Measurements from ENCODE around the gene CHRNB1. TPM values are rescaled to one million over a fixed set of nuclear protein-coding genes. Genes with fewer than 3 reads are reported as not detected.

Gene CHRNB1
- total and polyA plus RNA-seq, 5 donors, result 11.4 to 16.1 (median 13.2) TPM

DNA sequence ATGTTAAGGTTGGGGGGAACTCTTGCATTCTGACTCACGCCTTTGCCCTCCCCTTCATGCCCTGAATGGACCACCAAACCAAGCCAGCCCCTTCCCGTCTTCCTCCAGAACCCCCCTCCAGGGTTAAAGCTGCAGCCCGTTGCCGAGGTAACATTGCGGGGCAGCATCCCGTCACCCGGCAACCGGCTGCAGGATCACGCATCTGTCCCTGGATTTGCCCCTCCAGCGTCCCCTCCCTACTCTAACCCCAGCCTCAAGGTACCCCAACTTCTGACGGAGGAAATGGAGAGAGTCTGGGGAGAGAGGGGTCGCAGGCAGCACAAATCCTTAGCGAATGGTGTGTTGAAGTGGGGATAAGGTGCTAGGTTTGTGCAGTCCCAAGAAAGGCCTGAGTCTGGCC lies 37.8 kb upstream of the CHRNB1 start:
- no peaks in the 10 kb centered on the region for H3K9me3 ChIP-seq (ENCODE audit: control insufficient read depth, low read length)
- no peak overlapping the region for H3K27ac ChIP-seq (ENCODE audit: low read length)
- intact Hi-C loops (cut with DNase I), result no loop called here
- 87% methylated on average over 13 of the region's 13 CpGs for WGBS
- DNase-seq (no peak), ATAC-seq (no peak)
- H3K4me3 ChIP-seq (ENCODE audit: low read length), result no peak overlapping the region
- H3K4me1 ChIP-seq (ENCODE audit: control insufficient read depth, insufficient read depth, low read length), result peaks cover 3% of the 10 kb centered on the region
- H3K27me3 ChIP-seq (ENCODE audit: control insufficient read depth, insufficient read depth), result no peaks in the 10 kb centered on the region

DNA sequence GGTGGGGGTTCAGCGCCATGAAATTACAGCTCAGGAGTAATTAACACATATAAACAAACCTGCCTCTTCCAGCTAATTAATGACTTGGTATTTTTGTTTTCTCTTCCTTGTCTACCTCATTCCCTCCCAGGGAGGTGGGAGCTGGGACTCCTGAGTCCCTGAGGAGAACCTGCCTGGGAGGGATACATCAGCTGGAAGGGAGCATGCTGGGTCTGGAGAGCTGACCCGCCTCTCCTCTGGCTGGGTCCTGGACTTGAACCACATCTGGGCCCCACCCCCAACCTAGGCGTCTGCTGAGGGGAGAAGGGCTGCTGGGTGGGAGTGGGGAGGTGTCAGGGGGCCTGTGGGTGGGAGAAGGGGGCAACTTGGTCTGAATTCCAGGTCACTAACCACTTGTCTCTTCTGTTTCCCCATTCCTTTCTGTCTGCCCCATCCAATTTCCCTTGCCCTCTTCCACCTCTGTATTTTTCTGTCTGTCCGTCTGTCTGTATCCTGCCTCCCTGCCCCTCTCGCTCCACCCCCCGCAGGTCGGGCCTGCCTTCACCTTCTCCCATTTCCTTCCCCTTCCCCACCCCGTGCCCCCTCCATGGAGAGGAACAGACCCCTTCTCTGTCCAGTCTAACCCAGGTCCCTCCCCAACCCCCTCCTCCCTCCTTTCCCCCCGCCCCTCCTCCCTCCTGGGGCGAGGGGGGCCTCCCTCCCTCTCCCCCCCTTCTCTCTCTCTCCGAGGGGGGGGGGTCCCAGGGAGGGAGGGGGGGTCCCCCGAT lies 37.2 kb upstream of the CHRNB1 start, which contains the start of gene NLGN2:
NLGN2 (plus strand) TSS at position 361 of the 767 bp plus-strand sequence. CDS start 411 bp downstream, outside the sequence.
- H3K4me1 ChIP-seq (ENCODE audit: control insufficient read depth, insufficient read depth, low read length), result peaks cover 3% of the 10 kb centered on the region
- no peak within 1 kb of the TSS for H3K27ac ChIP-seq (ENCODE audit: low read length)
- no peaks in the 10 kb centered on the region for H3K9me3 ChIP-seq (ENCODE audit: control insufficient read depth, low read length)
- peak in 1 of 3 donors; percentile 20 for DNase-seq
- H3K4me3 ChIP-seq (ENCODE audit: low read length), result no peak within 1 kb of the TSS
- WGBS, result 59% methylated on average over 11 of the region's 12 CpGs
- intact Hi-C loops (cut with DNase I), result no loop called here
- ATAC-seq, result no peak
- no peaks in the 10 kb centered on the region for H3K27me3 ChIP-seq (ENCODE audit: control insufficient read depth, insufficient read depth)

DNA sequence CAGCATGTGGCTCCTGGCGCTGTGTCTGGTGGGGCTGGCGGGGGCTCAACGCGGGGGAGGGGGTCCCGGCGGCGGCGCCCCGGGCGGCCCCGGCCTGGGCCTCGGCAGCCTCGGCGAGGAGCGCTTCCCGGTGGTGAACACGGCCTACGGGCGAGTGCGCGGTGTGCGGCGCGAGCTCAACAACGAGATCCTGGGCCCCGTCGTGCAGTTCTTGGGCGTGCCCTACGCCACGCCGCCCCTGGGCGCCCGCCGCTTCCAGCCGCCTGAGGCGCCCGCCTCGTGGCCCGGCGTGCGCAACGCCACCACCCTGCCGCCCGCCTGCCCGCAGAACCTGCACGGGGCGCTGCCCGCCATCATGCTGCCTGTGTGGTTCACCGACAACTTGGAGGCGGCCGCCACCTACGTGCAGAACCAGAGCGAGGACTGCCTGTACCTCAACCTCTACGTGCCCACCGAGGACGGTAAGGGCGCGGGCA lies 36.6 kb upstream of the CHRNB1 start:
- WGBS, result 72% methylated on average over 58 of the region's 58 CpGs
- Histone ChIP-seq H3K9me3 (ENCODE audit: control insufficient read depth, low read length) (no peaks in the 10 kb centered on the region), H3K27me3 (ENCODE audit: control insufficient read depth, insufficient read depth) (no peaks in the 10 kb centered on the region), H3K4me1 (ENCODE audit: control insufficient read depth, insufficient read depth, low read length) (no peaks in the 10 kb centered on the region), H3K27ac (ENCODE audit: low read length) (no peak overlapping the region), H3K4me3 (ENCODE audit: low read length) (no peak overlapping the region)
- ATAC-seq (no peak), DNase-seq (peak in 2 of 3 donors; percentile 47 to 63)
- intact Hi-C loops (cut with DNase I), result no loop called here

DNA sequence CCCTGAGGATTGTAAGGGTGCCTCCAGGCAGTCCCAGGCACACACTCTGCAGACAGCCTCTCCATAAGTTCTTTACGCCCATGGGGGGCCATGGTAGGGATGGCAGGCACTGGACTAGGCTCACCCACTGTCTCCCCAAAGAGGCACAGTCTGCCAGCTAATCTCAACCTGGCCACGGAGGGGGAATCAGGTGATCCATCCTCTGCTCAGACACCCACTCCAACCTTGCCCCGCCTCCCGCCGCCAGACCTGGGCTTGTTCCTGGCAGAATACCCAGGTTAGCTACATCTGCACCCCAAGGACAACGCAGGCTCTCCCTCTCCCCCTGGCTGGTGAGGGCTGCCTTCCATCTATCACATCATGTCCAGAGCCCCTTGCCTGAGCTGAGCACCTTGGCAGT lies 36.0 kb upstream of the CHRNB1 start:
- intact Hi-C loops (cut with DNase I), result no loop called here
- WGBS, result 82% methylated on average over 6 of the region's 6 CpGs

DNA sequence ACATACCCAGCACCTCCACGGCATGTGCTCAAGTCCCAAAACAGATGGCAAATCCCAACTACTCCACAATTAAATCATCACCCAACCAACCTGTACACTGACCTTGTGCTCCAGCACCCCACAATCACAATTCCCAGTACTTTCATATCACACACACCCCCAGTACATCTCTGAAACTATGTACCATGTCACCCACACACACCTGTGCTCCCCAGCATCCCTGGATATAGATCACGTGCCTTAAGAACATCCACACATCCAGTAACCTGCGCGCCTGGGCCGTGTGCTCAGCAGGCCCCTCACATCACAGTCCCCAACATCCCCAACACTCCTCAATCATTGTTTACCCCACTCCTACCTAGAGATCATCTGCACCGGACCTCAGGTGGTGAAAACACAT lies 35.1 kb upstream of the CHRNB1 start:
- Histone ChIP-seq H3K4me1 (ENCODE audit: control insufficient read depth, insufficient read depth, low read length) (no peaks in the 10 kb centered on the region), H3K27ac (ENCODE audit: low read length) (no peak overlapping the region), H3K27me3 (ENCODE audit: control insufficient read depth, insufficient read depth) (no peaks in the 10 kb centered on the region), H3K9me3 (ENCODE audit: control insufficient read depth, low read length) (no peaks in the 10 kb centered on the region), H3K4me3 (ENCODE audit: low read length) (no peak overlapping the region)
- ATAC-seq (no peak), DNase-seq (peak in 1 of 3 donors; percentile 8)
- 90% methylated on average over 6 of the region's 6 CpGs for WGBS
- intact Hi-C loops (cut with DNase I), result no loop called here

More for the DNA sequence above, 36.0 kb upstream of the CHRNB1 start:
- no peaks in the 10 kb centered on the region for H3K9me3 ChIP-seq (ENCODE audit: control insufficient read depth, low read length)
- H3K27me3 ChIP-seq (ENCODE audit: control insufficient read depth, insufficient read depth), result no peaks in the 10 kb centered on the region
- no peaks in the 10 kb centered on the region for H3K4me1 ChIP-seq (ENCODE audit: control insufficient read depth, insufficient read depth, low read length)
- DNase-seq, result peak in 1 of 3 donors; percentile 53
- ATAC-seq, result no peak
- no peak overlapping the region for H3K4me3 ChIP-seq (ENCODE audit: low read length)
- no peak overlapping the region for H3K27ac ChIP-seq (ENCODE audit: low read length)

DNA sequence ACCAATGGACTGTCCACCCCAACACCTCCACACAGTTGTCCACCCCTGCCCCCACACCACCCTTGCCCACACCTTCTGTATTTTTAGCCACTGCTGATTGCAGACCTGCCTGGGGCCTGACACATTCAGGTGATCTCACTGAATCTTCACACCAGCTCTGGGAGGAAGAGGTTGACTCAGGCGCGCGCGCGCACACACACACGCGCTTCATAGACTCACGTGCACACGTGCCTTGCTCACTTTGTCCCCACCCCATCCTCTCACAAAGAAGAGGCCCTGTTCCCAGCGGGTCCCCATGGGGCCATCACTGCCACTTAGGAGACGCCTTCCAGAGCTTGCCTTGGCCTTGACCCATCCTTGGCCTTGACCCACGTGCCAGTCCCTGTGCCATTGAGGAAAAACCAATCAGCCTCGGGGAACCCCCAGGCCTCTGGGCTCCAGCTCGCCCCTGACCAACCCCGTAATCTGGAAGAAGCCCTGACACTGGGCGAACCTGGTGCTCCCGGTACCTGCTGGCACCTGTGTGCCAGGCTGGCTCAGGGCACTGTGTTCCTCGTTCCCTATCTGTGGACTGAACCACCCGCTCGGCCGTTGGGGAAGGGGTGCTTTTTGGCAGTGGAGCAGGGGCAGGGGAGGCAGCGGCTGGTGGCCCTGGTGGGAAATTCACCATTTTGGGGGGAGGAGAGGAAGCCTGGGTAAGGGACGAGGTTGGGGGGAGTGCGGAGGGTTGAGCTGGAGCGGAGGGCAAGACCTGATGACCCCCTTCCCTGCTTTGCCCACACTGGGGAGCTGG lies 34.0 kb upstream of the CHRNB1 start:
- WGBS, result 90% methylated on average over 25 of the region's 25 CpGs
- peak in 1 of 3 donors; percentile 45 for DNase-seq
- no peaks in the 10 kb centered on the region for H3K4me1 ChIP-seq (ENCODE audit: control insufficient read depth, insufficient read depth, low read length)
- H3K9me3 ChIP-seq (ENCODE audit: control insufficient read depth, low read length), result no peaks in the 10 kb centered on the region
- no peaks in the 10 kb centered on the region for H3K27me3 ChIP-seq (ENCODE audit: control insufficient read depth, insufficient read depth)
- H3K27ac ChIP-seq (ENCODE audit: low read length), result no peak overlapping the region
- ATAC-seq, result no peak
- no peak overlapping the region for H3K4me3 ChIP-seq (ENCODE audit: low read length)
- intact Hi-C loops (cut with DNase I), result no loop called here

DNA sequence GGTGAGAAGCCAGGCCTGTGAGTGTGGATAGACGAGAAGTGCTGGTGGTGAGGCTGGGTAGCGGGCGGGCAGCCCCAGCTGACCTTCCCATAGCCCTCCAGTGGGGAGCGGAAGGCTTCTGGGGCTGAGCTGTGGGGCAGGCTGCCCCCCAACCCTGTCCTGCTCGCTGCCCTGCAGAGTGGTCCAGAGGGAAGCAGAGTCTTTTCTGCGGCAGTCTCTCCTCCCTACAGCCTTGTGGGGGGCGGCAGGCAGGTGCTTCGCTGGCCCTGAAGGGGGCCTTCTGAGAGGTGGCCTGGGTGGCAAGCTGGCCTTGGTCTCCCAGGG lies 33.5 kb upstream of the CHRNB1 start:
- DNase-seq (peak in 1 of 3 donors; percentile 46), ATAC-seq (no peak)
- H3K27me3 ChIP-seq (ENCODE audit: control insufficient read depth, insufficient read depth), result no peaks in the 10 kb centered on the region
- no peaks in the 10 kb centered on the region for H3K9me3 ChIP-seq (ENCODE audit: control insufficient read depth, low read length)
- 92% methylated on average over 8 of the region's 8 CpGs for WGBS
- intact Hi-C loops (cut with DNase I), result no loop called here
- no peaks in the 10 kb centered on the region for H3K4me1 ChIP-seq (ENCODE audit: control insufficient read depth, insufficient read depth, low read length)
- H3K27ac ChIP-seq (ENCODE audit: low read length), result no peak overlapping the region
- no peak overlapping the region for H3K4me3 ChIP-seq (ENCODE audit: low read length)

DNA sequence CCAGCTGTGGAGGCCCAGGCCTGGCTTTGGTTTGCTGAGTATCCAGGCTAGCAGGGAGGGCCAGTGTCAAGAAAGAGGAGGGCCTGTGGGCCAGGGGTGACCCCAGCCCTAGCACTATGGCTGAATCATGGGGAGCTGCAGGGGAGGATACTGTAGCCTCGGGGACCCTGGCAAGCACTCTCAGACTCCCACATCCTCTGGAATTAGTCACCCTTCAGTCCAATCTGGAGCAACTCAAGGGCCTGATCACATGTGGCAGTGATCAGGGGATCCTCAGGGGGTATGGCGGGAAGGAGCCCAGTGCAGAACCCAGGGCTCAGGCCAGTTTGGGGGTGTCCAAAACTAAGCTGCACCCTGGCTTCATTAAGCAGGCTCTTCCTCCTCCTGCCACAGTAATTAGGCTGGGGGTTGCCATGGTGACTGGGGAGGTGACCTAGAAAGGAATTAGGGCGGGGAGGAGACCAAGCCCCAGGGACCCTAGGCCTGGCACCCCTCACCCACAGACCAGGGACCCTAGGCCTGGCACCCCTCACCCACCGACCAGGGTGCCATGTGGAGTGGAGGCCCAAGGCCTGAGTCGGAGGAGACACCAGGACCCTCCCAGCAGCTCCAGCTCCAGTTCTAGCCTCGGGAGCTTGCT lies 31.4 kb upstream of the CHRNB1 start:
- Histone ChIP-seq H3K9me3 (ENCODE audit: control insufficient read depth, low read length) (no peaks in the 10 kb centered on the region), H3K27me3 (ENCODE audit: control insufficient read depth, insufficient read depth) (no peaks in the 10 kb centered on the region), H3K27ac (ENCODE audit: low read length) (no peak overlapping the region), H3K4me1 (ENCODE audit: control insufficient read depth, insufficient read depth, low read length) (no peaks in the 10 kb centered on the region), H3K4me3 (ENCODE audit: low read length) (no peak overlapping the region)
- peak in 1 of 2 donors; percentile 3 for ATAC-seq
- peak in 1 of 3 donors; percentile 27 for DNase-seq
- intact Hi-C loops (cut with DNase I), result no loop called here
- WGBS, result 78% methylated on average over 6 of the region's 6 CpGs

DNA sequence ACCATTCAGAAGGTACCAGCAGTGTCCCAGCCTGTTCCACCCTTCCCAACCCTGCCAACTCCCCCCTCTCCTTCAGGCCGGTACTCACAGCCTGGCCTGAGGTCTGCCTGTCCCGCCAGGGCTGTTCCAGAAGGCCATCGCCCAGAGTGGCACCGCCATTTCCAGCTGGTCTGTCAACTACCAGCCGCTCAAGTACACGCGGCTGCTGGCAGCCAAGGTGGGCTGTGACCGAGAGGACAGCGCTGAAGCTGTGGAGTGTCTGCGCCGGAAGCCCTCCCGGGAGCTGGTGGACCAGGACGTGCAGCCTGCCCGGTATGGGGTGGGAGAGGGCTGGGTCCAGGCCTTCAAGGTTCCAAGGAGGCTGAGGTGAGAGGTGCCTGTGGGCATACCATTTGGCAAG lies 30.0 kb upstream of the CHRNB1 start:
- intact Hi-C loops (cut with DNase I), result no loop called here
- H3K27ac ChIP-seq (ENCODE audit: low read length), result no peak overlapping the region

DNA sequence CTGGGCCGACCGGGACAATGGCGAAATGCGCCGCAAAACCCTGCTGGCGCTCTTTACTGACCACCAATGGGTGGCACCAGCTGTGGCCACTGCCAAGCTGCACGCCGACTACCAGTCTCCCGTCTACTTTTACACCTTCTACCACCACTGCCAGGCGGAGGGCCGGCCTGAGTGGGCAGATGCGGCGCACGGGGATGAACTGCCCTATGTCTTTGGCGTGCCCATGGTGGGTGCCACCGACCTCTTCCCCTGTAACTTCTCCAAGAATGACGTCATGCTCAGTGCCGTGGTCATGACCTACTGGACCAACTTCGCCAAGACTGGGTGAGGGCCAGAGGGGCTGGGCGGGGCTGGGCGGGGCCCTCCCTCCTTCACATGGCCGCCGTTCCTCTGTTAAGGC lies 29.1 kb upstream of the CHRNB1 start:
- DNase-seq, result peak in 2 of 3 donors; percentile 48 to 50
- intact Hi-C loops (cut with DNase I), result no loop called here
- no peaks in the 10 kb centered on the region for H3K9me3 ChIP-seq (ENCODE audit: control insufficient read depth, low read length)
- no peaks in the 10 kb centered on the region for H3K27me3 ChIP-seq (ENCODE audit: control insufficient read depth, insufficient read depth)
- no peak overlapping the region for H3K4me3 ChIP-seq (ENCODE audit: low read length)
- H3K27ac ChIP-seq (ENCODE audit: low read length), result no peak overlapping the region
- 87% methylated on average over 23 of the region's 23 CpGs for WGBS
- no peaks in the 10 kb centered on the region for H3K4me1 ChIP-seq (ENCODE audit: control insufficient read depth, insufficient read depth, low read length)
- ATAC-seq, result no peak

More for the DNA sequence above, 30.0 kb upstream of the CHRNB1 start:
- ATAC-seq, result no peak
- H3K9me3 ChIP-seq (ENCODE audit: control insufficient read depth, low read length), result no peaks in the 10 kb centered on the region
- DNase-seq, result peak in 1 of 3 donors; percentile 54
- H3K4me1 ChIP-seq (ENCODE audit: control insufficient read depth, insufficient read depth, low read length), result no peaks in the 10 kb centered on the region
- no peak overlapping the region for H3K4me3 ChIP-seq (ENCODE audit: low read length)
- no peaks in the 10 kb centered on the region for H3K27me3 ChIP-seq (ENCODE audit: control insufficient read depth, insufficient read depth)
- WGBS, result 86% methylated on average over 14 of the region's 14 CpGs

DNA sequence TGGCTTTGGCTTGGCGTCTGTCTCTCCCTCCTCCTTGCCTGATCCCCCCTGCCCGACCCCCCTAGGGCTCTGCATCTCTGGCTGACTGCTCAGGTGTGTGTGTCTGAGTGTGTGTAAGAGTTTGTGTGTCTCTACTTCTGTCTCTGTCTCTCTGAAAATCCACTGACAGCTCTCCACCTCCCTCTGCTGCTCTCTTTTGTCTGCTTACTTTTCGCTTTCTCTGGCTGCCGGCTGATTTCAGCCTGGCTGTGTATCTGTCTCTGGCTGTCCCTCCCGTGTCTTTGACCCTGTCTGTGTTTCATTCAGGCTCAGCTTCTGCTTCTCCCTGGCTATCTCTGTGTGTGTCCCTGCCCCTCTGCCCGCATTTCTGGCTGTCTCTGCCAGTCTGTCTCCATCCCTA lies 28.5 kb upstream of the CHRNB1 start:
- ATAC-seq (no peak), DNase-seq (peak in 1 of 3 donors; percentile 12)
- intact Hi-C loops (cut with DNase I), result no loop called here
- Histone ChIP-seq H3K4me3 (ENCODE audit: low read length) (no peak overlapping the region), H3K27me3 (ENCODE audit: control insufficient read depth, insufficient read depth) (no peaks in the 10 kb centered on the region), H3K4me1 (ENCODE audit: control insufficient read depth, insufficient read depth, low read length) (no peaks in the 10 kb centered on the region), H3K27ac (ENCODE audit: low read length) (no peak overlapping the region), H3K9me3 (ENCODE audit: control insufficient read depth, low read length) (no peaks in the 10 kb centered on the region)
- 74% methylated on average over 6 of the region's 6 CpGs for WGBS
